ENCODE data around the gene PSKH1. TPM values are rescaled to one million over a fixed set of nuclear protein-coding genes. Genes with fewer than 3 reads are reported as not detected.
A peak's percentile ranks its signal among the peaks of the same experiment; 100 is the strongest.

The PSKH1 gene
- polyA plus RNA-seq (2012; ENCODE audit: insufficient read depth, insufficient read length) = 17.4 TPM

GRCh38 chr16:67892899-67893742 is at the start of gene PSKH1:
Gene PSKH1 (plus strand): TSS chr16:67893254. CDS start chr16:67908750, 15,496 bp downstream.
- H3K4me3 ChIP-seq (ENCODE audit: low read length) = peak within 1 kb of the TSS; percentile 91
- peak; percentile 82 for DNase-seq (ENCODE audit: low read depth, low spot score)

DNA sequence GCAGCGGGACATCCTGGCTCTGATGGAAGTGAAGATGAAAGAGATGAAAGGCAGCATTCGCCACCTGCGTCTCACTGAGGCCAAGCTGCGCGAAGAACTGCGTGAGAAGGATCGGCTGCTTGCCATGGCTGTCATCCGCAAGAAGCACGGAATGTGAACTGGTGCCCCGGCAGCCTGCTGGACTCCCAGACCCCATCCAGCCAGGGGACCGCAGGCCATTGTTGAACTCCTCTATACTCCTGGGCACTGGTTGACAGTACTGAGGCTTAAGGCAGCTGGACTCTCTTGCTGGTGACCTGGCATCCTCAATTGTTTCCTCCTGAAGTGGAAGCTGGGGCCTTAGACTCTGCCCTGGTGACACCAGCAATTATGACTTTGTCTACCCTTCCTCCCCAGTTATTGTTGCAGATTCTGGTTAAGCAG is 49.7 kb upstream of the PSKH1 start:
- peak; percentile 50 for DNase-seq (ENCODE audit: low read depth, low spot score)
- peak overlapping the region; percentile 81 for H3K4me3 ChIP-seq (ENCODE audit: low read length)

- no peak for DNase-seq (ENCODE audit: low read depth, low spot score)
- no peak overlapping the region for H3K4me3 ChIP-seq (ENCODE audit: low read length)
Measured at GRCh38 chr16:67844497-67844896, 48.6 kb upstream of the PSKH1 start.

DNA sequence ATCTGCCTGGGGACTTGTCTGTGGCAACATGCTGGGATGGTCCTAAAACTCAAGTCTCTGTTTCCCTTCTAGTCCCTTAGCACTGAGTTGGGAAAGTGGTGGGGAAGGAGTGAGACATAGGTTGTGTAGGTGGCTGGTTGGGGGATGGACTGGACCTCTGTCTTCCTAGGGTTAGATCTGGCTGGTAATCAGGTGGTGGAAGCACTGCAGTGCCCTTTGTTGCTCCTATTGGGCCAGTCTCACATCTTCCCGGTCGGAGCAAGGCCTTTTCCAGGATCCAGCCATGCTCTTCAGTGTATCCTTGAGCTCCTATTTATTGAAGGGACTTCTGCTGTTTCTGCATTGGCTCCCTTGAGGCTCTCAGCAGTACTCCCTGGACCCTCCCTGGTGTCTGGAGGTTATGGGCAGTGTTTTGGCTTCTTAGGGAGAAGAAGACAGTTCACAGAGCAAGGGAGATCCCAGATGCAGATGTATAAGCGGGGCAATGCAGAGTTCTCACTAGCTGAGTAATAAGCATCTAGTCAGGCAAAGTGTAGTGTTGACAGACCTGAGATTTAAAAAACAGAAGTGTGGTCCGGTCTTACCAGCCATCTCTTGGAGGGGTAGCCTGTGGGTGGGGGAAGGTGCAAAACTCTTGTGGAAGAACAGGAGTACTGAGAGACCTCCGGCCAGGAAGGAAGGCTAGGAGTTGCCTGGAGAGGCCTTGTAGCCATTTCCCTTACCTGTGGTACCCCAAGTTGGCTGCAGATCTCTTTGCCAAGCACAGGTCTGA is 47.6 kb upstream of the PSKH1 start:
- peak overlapping the region; percentile 92 for H3K4me3 ChIP-seq (ENCODE audit: low read length)
- no peak for DNase-seq (ENCODE audit: low read depth, low spot score)

GRCh38 chr16:67846063-67846319 is 47.1 kb upstream of the PSKH1 start:
- DNase-seq (ENCODE audit: low read depth, low spot score) = no peak
- H3K4me3 ChIP-seq (ENCODE audit: low read length) = peak overlapping the region; percentile 92

DNA sequence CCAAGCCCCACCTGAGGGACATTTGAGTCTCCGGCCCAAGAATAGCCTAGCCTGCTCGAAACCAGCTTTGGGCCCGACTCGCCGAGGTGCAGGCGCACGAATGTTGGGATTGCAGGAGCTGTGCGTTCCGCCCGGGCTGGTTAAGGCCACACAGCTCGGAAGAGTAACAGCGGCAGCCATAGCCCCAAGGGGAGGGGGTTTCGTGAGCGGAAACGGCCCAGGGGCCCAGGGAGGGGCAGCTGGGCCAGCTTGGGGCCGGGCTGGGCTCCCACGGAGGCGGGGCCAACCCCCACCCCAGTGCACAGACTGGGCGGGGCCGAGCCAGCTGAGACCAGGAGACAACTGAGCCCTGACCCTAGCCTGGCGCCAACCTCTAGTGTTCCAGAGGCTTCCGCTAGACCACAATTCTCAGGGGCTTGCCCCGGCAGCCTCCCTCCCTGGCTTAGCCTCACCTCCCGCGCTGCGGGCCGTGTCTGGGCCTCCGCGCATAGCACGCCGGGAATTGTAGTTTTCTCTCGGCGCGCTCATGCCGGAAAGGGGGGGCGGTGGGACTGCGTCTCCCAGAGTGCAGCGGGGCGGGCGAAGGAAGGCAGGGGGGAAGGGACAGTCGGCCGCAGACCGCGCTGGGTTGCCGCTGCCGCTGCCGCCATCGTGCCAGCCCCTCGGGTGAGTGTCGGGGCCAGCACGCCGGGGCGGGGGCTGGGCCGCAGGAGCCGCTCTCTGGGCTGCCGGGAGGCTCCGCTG is 46.6 kb upstream of the PSKH1 start, which contains the start of gene NUTF2:
Gene NUTF2, plus strand, starts transcription at position 614 of the 744 bp plus-strand sequence. CDS start 18,198 bp downstream, outside the sequence.
- DNase-seq (ENCODE audit: low read depth, low spot score) = peak; percentile 92
- H3K4me3 ChIP-seq (ENCODE audit: low read length) = peak within 1 kb of the TSS; percentile 92

DNA sequence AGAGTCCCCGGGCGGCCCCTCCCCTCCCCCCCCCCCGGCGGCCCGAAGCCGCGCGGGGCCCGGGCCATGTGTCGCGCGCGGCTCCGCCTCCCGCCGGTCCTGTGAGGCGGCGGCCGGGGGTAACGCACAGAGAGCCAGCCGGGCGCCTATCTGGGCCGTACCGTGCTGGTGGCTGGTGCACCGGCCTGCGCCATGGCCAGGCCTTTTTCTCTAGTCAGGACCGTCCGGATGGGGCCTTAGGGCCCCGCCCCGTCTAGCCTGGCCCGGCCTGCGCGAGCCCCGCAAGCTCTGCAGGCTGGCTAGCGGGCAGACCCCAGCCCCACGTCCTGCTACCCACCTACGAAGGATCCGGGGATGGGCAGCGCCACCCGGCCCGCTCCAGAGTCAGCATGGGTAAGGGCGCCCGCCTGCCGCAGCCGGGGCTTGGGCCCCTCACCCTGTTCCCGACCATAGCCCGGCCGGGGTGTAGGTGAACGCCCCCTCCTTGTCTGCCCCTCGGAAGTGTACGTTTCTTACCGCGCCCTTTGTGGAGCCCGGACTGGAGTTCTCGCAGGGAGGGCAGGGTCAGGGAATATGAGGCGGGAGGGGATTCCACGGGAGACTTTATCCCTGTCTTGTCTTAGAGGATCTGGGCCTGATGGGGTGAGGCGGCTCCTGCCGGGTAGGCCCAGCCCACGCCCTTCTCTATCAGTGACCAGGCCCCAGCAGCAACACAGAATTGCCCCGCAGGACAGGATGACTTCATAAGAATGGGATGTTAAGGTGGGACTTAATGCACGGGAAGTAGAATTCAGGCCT is 45.8 kb upstream of the PSKH1 start, which contains the start of gene CENPT:
Gene CENPT, minus strand, starts transcription at position 630 of the 798 bp plus-strand sequence. CDS start 13,834 bp downstream, outside the sequence.
- DNase-seq (ENCODE audit: low read depth, low spot score) = no peak
- H3K4me3 ChIP-seq (ENCODE audit: low read length) = peak within 1 kb of the TSS; percentile 92

- H3K4me3 ChIP-seq (ENCODE audit: low read length) = peak overlapping the region; percentile 92
Measured at GRCh38 chr16:67848118-67848517, 44.9 kb upstream of the PSKH1 start.

GRCh38 chr16:67853670-67854069 is 39.4 kb upstream of the PSKH1 start:
- no peak overlapping the region for H3K4me3 ChIP-seq (ENCODE audit: low read length)
- no peak for DNase-seq (ENCODE audit: low read depth, low spot score)

More at GRCh38 chr16:67848118-67848517, 44.9 kb upstream of the PSKH1 start:
- DNase-seq (ENCODE audit: low read depth, low spot score) = no peak

- no peak for DNase-seq (ENCODE audit: low read depth, low spot score)
- no peak overlapping the region for H3K4me3 ChIP-seq (ENCODE audit: low read length)
Measured at GRCh38 chr16:67855789-67856188, 37.3 kb upstream of the PSKH1 start.

DNA sequence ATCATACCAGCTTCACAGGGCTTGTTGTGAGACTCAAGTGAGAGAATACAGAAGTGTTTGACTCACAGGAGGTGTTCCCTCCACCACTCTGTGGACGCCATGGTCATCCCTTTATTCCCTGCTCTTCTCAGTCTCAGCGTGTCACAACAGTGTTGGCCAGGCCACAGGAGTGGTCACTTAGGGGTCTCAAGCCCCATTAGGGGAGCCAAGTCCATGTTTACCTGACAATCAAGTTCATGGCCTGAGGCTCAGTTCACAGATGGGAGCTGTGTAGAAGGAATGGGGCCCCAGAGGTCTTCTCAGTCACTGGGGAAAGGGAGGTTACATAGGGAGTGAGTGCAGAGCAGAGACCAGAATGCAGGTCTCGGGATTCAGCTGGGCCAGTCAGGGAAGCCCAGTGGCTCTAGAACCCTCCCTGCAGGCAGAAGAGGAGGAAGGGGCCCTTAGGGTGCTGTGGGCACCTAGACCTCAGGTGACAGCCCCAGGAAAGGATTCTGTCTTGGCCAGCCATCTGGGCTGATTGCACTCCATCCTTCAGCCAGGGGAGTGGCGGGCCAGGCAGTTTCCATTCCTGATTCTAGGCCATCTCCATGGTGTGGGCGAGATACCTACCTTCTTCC is 36.0 kb upstream of the PSKH1 start:
- no peak for DNase-seq (ENCODE audit: low read depth, low spot score)
- no peak overlapping the region for H3K4me3 ChIP-seq (ENCODE audit: low read length)

DNA sequence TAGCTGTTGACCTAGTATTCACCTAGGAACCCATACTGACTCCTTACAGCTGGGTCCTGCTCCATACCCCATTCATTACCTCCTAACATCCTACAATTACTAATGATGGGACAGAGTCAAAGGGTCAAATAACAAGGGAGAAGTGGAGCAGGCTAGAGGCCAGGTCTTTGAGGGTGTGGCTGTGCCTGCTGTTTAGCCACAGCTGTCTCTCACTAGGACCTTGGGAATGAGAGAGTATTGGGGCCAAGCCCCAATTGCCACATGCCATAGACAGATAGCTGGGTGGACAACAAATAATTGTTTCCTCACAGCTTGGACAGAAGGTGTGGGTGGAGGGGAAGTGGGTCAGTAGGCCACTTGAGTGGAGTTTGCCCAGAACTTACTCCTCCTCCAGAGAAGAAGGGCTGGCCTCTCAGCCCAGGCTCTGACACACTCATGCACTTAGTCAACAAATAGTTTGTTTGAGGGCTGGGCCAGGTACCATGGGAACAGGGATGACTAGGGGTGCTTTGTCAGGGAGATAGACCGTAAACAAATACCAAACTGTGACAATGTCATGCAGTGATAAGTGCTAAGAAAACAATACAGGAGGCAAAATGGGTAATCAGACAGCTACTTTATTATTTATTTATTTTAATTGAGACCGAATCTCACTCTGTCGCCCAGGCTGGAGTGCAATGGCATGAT is 35.4 kb upstream of the PSKH1 start:
- no peak for DNase-seq (ENCODE audit: low read depth, low spot score)
- no peak overlapping the region for H3K4me3 ChIP-seq (ENCODE audit: low read length)

DNA sequence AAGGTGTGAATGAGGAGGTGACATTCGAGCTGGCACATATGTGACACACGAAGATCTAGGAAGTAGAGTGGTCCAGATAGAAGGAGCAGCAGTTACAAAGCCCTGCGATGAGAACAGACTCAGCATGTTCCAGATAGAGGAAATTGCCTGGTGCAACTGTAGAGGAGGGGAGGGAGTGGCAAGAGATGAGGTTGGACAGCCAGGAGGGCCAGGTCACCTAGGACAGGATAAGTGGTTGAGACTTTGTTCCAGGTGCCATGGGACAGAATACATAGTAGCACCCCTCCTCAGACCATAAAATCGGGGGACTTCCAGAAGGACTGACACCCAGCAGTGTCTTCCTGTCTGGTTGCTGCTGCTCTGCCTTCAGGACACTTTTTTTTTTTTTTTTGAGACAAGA is 34.6 kb upstream of the PSKH1 start:
- H3K4me3 ChIP-seq (ENCODE audit: low read length) = no peak overlapping the region
- no peak for DNase-seq (ENCODE audit: low read depth, low spot score)

DNA sequence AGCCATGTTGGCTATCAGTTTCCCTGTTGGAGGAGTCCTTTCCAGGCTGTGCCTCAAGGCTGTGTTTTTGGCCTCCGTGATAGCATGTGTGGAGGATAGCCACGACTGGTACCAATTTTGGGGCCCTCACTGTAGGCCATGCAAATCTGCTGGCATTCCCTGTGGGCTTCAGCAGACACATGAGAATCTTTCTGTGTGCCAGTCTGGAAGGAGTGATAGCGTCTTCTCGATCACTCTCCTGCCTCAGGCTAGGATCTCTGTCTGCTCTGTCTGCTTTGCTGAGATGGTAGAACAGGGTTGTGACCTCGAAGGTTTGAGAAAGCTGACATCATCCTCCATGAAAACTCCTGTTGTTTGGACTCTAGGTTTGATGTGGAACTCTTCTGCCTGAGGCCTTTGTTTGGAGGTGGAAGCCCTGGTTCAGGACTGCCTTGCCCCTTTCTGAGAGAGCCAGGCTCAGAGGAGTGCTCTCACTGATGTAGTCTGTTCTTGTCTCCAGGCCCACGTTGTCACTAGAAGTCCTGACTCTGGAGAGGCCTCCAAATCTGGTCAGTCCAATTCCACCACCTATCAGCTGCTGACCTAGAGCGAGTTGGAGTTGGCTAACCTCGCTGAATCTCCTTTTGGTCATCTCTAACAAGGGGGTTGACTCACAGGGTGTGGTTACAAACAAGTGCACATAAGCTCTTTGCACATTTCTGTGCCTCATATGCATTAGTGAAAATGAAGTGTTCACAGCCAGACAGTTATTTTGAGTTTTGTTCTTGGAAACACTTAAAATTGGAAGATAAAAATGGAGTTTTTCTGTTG is 32.3 kb upstream of the PSKH1 start:
- no peak overlapping the region for H3K4me3 ChIP-seq (ENCODE audit: low read length)
- DNase-seq (ENCODE audit: low read depth, low spot score) = no peak

- DNase-seq (ENCODE audit: low read depth, low spot score) = no peak
- no peak overlapping the region for H3K4me3 ChIP-seq (ENCODE audit: low read length)
Measured at GRCh38 chr16:67861877-67862276, 31.2 kb upstream of the PSKH1 start.

GRCh38 chr16:67862623-67863583 is 30.2 kb upstream of the PSKH1 start:
- no peak overlapping the region for H3K4me3 ChIP-seq (ENCODE audit: low read length)
- no peak for DNase-seq (ENCODE audit: low read depth, low spot score)
